ENCODE data around the gene PTF1A.

GRCh38 chr10:23202779-23203178 is 10.7 kb downstream of the PTF1A start:
- no peak for TF ChIP-seq SMC3 (IDR thresholded peaks at IDR 0.05; ENCODE audit: low read depth, low read length)
- TF ChIP-seq CTCF (conservative IDR thresholded peaks at IDR 0.05; ENCODE audit: low read depth, low read length), result no peak
- TF ChIP-seq RAD21 (IDR thresholded peaks at IDR 0.05; ENCODE audit: low read length), result no peak
- no peak for TF ChIP-seq POLR2A (IDR thresholded peaks at IDR 0.05; ENCODE audit: low read depth, low read length)
- no peak for TF ChIP-seq USF2 (IDR thresholded peaks at IDR 0.05; ENCODE audit: low read depth, low read length)

All from IMR-90 (cell line).